SH-SY5Y (cell line): ENCODE data around the gene PPP1R9B.

Experiments
- GATA2 ChIP-seq: IDR thresholded peaks from 2 replicates; pipeline ENCODE4 v1.6.1; 2011; ENCODE audit warnings: mild to moderate bottlenecking, low read depth, low read length
- GATA3 ChIP-seq: IDR thresholded peaks from 2 replicates; pipeline ENCODE4 v1.6.1; 2011; ENCODE audit warnings: low read depth, mild to moderate bottlenecking, low read length, moderate library complexity

DNA sequence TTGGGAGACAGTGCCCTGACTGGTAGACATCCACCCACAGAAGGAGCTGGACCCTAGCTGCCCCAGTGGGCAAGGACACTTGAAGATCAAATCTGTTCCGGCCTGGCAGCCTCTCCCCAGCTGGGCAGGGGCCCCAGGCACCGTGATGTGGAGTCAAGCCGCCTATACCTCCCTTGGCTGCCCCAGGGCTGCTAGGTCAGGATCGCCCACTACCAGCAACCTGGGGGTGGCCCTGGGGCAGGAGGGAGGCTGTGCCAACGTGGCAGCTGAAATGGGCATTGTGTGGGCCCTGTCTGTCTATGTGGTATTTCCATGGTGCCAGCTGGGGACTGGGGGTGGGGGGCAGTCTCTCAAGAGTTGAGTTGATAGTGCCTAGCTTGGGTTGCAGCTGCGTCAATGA, 54.4 kb downstream of the PPP1R9B start:
- no peak for TF ChIP-seq GATA2
- no peak for TF ChIP-seq GATA3
